Fibroblast of mammary gland (primary cell): Measurements from ENCODE around the gene KRT25.

Experiments used
- DNase-seq: peaks from one replicate; pipeline ENCODE4 v3.0.0-alpha.2; 2010; ENCODE audit warnings: low read depth
- H3K4me3 ChIP-seq: 2 replicates; pipeline ENCODE4 v1.5.1; 2011; ENCODE audit warnings: low read depth, mild to moderate bottlenecking, low read length, moderate library complexity; ENCODE audit not compliant: control insufficient read depth
- CTCF ChIP-seq: conservative IDR thresholded peaks from 2 replicates; pipeline ENCODE4 v1.5.1; 2011; ENCODE audit warnings: low read depth, low read length, inconsistent platforms; ENCODE audit not compliant: control insufficient read depth, insufficient read depth

Gene KRT25

GRCh38 chr17:40705584-40705983 lies 49.5 kb downstream of the KRT25 start:
- H3K4me3 ChIP-seq: no peak overlapping the region
- DNase-seq: no peak
- TF ChIP-seq CTCF: no peak

GRCh38 chr17:40703652-40704051 lies 51.5 kb downstream of the KRT25 start, which contains the start of gene KRT24:
Gene KRT24 (minus strand): TSS chr17:40703752. CDS start chr17:40703693, 59 bp downstream.
- DNase-seq: no peak
- TF ChIP-seq CTCF: no peak
- H3K4me3 ChIP-seq: no peak within 1 kb of the TSS

GRCh38 chr17:40702271-40702670 lies 52.9 kb downstream of the KRT25 start:
- no peak overlapping the region for H3K4me3 ChIP-seq
- DNase-seq: no peak
- no peak for TF ChIP-seq CTCF

- TF ChIP-seq CTCF: no peak
- no peak overlapping the region for H3K4me3 ChIP-seq
- DNase-seq: no peak
Observed at GRCh38 chr17:40699853-40700252, 55.3 kb downstream of the KRT25 start.

GRCh38 chr17:40699371-40699770 lies 55.8 kb downstream of the KRT25 start:
- H3K4me3 ChIP-seq: no peak overlapping the region
- no peak for DNase-seq
- no peak for TF ChIP-seq CTCF
